ENCODE results near the gene AKR1D1. TPM values are rescaled to one million over a fixed set of nuclear protein-coding genes. Genes with fewer than 3 reads are reported as not detected.

AKR1D1 gene
- total and polyA plus RNA-seq, 2 of the 13 experiments (the other 11 are each of a cell fraction or from before 2014, with no cell fraction given) = 6.9 to 37.0 TPM

GRCh38 chr7:138032770-138033169 is 43.5 kb upstream of the AKR1D1 start (continued):
- TF ChIP-seq ZNF407 (CRISPR knock-in tag; IDR thresholded peaks at IDR 0.05; ENCODE audit: not compliant biosample characterization) (no peak), RNF2 (conservative IDR thresholded peaks at IDR 0.05; ENCODE audit: low read depth) (no peak), TFE3 (CRISPR knock-in tag; IDR thresholded peaks at IDR 0.05) (no peak), ZNF263 (CRISPR knock-in tag; IDR thresholded peaks at IDR 0.05) (no peak), KMT2A (CRISPR knock-in tag; IDR thresholded peaks at IDR 0.05) (no peak), CSRNP1 (CRISPR knock-in tag; IDR thresholded peaks at IDR 0.05) (no peak), RCOR2 (CRISPR knock-in tag; IDR thresholded peaks at IDR 0.05) (no peak), ZNF720 (CRISPR knock-in tag; IDR thresholded peaks at IDR 0.05) (no peak), ZSCAN22 (CRISPR knock-in tag; IDR thresholded peaks at IDR 0.05) (no peak)

All from HepG2 (cell line).